RKO (cell line): Measurements from ENCODE around the gene SUOX.
A peak's percentile ranks its signal among the peaks of the same experiment; 100 is the strongest.
"Not testable (repeated sequence)": the region's sequence is repeated elsewhere in the genome, so short reads cannot be mapped to it uniquely, and the experiment has no call there.

Source experiments
- DNase-seq: peaks from one replicate; pipeline ENCODE4 v3.0.0-alpha.2; 2016; ENCODE audit warnings: low spot score

SUOX gene

DNA sequence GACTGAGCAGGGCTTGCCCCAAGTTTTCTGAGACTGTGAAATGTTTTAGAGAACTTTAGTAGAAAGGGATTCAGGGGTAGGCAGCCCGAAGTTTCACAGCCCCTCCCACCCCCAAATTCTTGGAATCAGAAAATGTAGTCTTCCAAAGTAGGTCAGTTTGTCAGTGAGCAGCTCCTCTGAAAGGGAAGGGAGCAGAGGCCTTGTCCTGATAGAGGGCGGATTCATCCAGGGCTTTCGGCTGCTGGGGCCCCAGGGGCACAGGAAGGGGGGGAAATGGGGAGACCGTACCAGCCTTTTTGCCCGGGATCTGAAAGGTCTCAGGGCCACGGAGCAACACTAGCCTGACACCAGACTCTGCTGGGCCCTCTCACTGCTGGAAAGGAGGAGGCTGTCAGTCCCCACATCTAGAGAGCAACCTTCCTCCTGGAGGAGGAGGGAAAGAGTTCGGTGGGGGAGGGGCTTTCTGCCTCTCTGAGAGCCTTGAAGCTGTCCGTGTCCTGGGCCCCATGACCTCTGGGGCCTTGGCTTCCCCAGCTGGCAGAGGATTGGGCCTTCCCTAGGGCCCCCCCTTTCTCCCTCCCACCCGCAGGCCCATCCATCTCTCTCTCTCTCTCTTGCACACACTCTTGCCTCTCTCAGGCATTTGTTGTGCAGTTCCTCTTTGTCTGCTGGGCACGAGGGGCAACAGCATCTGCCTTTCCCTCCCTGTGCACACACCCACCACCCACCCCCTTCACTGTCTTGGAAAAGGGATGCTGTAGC, 23.5 kb downstream of the SUOX start, which contains the start of gene IKZF4:
Gene IKZF4, plus strand, starts transcription at position 621 of the 762 bp plus-strand sequence. CDS start 451 bp downstream, outside the sequence.
- no peak for DNase-seq

DNA sequence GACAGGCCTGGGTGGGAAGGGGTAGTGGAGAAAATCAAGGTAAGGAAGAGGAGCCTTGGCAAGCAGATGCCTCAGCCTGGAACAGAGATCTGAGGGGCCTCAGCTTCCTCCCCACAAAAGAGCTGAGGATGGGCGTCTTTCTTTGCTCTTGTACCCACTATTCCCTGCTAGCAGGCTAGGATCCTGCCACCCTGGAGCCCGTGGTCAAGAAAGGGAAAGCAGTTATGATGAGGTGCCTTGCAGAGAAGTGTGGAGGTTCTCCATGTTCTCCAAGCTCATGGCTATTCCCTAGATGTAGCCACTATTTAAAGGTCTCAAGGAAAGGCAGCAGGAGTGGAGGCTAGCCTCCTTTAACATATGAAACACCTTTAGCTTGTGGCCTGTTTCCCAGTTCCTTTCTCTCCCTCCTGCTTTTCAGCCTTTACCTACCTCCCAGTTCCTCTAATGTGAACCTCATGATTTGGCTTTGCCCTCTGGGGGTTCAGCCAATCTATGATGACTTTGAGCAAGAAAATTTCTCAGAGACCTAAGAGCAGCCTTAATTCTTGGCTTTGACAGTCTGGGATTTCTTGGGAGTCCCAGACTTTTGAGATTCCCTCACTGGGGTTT, 24.9 kb downstream of the SUOX start:
- DNase-seq, result no peak

DNA sequence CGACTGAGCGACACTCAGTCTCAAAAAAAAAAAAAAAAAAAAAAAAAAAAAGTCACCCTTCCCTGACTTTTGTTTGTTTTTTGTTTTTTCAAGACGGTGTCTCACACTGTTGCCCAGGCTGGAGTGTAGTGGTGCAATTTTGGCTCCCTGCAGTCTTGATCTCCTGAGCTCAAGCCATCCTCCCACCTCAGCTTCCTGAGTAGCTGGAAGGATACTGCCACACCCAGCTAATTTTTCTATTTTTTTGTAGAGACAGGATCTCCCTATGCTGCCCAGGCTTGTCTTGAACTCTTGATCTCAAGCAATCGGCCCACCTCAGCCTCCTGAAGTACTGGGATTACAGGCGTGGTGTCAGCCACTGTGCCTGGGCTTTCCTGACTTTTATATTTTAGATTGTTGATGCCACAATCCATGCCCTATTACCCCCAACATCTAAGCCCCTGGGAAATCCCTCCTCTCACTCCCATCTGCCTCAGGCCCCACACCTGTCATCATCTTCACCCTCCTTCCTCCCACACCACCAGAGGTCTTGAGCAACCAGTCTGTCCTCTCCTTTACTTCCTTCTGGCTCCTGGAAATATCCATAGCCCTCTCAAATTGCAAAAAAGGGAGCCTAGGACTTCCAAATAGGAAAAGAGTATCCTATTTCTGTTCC, 31.6 kb downstream of the SUOX start:
- no peak for DNase-seq

DNA sequence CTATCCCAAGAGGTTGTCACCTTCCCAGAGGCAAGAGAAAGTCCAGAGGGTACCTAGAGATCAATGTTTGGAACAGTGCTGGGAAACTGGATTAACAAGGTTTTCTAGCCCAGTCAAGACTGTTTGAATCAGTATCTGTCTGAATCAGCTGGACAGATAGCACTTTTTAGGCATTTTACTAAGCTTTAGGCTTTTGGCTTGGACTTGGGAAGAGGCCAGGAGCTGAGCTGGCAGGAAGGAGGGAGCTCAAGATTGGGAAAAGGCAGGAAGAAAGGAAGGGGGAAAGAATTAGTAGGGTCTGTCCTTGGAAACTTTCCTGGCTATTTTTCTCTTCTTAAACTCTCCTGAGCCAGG, 32.1 kb downstream of the SUOX start:
- DNase-seq, result no peak

DNA sequence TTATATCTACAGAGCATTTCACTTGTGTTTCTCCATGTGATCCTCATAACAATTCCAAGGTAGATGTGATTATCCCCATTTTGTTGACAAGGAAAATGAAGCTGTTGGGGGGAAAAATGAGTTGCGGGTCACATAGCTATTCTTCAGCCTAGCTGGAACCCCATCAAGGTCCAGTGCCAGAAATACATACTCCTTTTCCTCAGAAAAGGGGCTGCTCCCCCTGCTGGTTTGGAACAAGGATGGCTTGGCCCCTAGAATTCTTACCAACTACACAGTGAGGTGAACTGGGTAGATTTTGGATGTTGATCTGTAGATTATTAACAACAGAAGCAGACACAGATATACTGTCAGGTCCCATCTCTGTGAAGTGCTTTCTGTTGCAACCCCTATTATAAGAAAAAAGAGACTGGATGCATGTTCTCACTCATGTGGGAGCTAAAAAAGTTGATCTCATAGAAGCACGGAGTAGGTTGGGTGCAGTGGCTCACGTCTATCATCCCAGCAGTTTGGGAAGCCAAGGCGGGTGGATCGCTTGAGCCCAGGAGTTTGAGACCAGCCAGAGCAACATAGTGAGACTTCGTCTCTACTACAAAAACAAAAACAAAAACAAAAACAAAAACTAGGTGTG, 32.7 kb downstream of the SUOX start:
- peak; percentile 71 for DNase-seq

DNA sequence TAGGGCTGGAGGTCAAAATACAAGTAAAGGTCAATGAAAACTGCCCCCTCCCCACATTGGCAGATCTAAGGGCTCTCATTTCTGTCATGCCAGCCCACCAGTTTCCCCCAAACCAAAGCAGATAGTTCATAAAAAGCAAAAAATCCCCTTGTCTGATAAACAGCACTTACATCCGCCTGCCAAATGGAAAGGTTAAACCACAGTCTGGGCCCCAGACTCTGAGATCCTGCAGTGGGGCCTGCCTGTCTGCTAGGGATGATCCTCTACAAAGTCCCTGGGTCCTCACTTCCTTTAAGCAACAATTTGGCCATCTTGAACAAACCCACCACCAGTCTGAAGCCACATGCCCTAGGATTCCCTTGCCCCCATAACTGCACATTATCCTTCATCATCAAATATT, 34.9 kb downstream of the SUOX start:
- DNase-seq, result no peak

DNA sequence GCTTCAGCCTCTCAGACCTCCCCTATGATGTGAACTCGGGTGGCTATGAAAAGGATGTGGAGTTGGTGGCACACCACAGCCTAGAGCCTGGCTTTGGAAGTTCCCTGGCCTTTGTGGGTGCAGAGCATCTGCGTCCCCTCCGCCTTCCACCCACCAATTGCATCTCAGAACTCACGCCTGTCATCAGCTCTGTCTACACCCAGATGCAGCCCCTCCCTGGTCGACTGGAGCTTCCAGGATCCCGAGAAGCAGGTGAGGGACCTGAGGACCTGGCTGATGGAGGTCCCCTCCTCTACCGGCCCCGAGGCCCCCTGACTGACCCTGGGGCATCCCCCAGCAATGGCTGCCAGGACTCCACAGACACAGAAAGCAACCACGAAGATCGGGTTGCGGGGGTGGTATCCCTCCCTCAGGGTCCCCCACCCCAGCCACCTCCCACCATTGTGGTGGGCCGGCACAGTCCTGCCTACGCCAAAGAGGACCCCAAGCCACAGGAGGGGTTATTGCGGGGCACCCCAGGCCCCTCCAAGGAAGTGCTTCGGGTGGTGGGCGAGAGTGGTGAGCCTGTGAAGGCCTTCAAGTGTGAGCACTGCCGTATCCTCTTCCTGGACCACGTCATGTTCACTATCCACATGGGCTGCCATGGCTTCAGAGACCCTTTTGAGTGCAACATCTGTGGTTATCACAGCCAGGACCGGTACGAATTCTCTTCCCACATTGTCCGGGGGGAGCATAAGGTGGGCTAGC, 37.7 kb downstream of the SUOX start:
- DNase-seq, result no peak

DNA sequence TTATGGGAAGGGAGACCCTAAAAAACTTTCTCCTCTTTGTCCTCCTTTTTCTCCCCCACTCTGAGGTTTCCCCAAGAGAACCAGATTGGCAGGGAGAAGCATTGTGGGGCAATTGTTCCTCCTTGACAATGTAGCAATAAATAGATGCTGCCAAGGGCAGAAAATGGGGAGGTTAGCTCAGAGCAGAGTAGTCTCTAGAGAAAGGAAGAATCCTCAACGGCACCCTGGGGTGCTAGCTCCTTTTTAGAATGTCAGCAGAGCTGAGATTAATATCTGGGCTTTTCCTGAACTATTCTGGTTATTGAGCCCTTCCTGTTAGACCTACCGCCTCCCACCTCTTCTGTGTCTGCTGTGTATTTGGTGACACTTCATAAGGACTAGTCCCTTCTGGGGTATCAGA, 40.1 kb downstream of the SUOX start:
- no peak for DNase-seq

DNA sequence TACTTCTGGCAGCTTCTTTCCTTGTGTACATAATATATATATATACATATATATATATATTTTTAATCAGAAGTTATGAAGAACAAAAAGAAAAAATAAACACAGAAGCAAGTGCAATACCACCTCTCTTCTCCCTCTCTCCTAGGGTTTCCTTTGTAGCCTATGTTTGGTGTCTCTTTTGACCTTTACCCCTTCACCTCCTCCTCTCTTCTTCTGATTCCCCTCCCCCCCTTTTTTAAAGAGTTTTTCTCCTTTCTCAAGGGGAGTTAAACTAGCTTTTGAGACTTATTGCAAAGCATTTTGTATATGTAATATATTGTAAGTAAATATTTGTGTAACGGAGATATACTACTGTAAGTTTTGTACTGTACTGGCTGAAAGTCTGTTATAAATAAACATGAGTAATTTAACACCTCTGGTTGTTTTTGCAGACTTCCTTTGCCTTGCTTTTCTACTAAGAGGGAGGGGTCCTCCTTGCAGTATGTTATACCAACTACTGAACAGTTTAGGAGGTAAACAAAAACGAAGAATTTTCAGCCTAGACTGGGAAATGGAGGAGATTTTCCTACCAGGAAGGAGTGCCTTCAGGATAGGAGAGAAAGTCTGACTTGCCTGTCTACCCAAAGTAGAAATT, 41.1 kb downstream of the SUOX start:
- no peak for DNase-seq

DNA sequence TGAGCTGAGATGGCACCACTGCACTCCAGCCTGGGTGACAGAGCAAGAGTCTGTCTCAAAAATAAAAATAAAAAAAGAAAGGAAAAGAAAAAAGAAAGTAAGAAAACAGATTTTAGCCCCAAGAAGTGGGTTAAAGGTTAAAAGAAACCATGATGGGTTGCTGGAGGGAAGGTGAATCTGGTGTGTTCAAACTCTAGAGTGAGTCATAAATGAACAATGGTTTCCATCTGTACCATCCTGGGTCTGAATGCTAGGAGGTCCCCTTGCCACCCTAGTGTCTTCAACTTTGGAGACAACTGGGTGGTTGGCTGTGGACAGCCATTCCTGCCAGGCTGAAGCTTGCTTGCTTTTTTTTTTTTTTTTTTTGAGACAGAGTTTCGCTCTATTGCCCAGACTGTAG, 43.1 kb downstream of the SUOX start:
- no peak for DNase-seq

DNA sequence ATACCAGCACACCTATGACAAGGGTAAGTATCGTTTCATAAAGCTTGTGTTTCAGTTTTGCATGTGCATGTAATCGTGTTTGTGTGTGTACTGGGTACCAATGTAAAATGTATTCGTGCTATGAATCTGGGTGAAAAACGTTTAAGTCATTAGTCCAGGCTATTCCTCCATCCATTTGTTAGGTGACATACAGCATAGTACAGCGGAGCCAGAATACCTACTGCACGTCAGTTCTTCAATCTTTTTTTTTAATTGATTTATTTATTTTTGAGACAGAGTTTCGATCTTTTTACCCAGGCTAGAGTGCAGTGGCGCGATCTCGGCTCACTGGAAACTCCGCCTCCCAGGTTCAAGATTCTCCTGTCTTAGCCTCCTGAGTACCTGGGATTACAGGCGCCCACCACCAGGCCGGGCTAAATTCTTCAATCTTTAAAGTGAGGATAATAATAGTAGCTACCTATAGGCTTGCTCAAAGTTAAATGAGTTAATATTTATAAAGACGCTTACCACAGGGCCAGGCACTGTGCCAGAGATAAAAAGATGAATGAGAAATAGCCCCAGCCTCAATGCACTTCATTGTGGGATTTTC, 44.0 kb downstream of the SUOX start:
- no peak for DNase-seq

DNA sequence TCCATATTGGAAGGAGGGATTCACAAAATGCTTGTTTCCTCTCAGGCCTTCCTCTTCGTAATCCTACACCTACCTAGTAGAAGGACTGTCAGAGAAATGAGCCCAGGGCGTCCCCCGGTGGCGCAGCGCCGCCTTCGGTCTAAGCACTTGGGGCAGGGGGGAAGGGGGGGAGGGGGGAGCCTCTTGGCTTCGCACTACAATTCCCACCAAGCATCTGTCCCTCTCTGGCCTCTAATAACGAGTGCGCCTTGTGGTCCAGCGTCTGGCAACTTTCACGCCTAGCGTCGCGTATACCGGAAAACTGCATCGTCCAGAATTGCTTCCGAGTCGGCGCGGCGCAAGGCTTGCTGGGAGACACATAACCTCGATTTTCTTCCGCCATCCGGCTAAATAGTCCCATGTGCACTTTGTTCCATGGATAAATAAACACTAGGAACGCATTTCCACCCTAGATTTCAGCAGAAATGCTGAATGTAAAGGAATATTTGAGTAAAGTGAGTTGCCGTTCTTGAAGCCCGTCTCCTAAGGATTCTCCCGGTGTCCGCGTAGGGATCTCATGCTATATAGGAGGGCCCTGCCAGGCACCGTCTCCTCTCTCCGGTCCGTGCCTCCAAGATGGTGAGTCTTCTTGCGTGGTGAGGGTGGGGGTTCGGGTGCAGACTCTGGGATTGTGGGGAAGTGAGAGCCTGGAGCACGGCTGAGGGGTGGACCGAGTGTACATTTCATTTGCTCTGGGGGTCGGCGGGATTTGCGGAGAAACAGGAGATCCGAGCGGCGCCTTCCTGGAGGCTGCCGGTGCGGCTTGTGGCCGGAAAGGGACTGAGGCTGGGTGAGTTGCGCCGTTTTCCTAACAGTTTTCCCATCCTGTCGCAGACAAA, 44.7 kb downstream of the SUOX start, which contains the start of gene RPS26:
Gene RPS26, plus strand, starts transcription at position 367 of the 878 bp plus-strand sequence. Its CDS starts 249 bp downstream, at position 616.
- peak; percentile 100 for DNase-seq

DNA sequence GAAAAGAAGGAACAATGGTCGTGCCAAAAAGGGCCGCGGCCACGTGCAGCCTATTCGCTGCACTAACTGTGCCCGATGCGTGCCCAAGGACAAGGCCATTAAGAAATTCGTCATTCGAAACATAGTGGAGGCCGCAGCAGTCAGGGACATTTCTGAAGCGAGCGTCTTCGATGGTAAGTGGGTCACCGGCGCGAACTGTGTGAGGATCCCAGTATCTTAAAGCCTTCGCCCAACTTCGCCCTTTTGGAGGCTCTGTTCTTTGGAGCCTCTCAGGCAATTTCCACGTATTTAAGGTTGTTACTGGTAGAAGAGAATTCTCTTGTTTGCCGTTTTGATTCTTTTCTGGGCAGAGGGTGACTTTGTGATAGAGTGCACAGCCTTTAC, 45.3 kb downstream of the SUOX start:
- DNase-seq, result not testable (repeated sequence)

DNA sequence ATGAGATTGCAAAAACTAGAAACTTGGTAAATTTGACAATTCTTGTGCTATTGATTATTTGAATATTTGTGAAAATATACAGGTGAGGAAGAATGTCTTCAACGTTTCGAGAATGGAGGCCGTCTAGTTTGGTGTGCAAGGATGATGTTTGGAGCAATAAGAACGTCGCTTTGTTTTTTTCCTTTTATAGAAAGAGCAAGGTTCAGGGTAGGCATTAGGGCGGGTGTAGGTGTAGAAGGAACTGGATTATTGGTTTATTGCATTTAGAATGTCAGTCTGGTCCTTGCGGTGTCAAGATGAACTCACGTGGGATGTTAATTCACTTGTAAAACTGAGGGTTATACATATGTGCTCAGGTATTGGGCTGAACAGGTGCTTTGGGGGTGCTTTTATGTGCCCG, 45.8 kb downstream of the SUOX start:
- DNase-seq, result no peak

DNA sequence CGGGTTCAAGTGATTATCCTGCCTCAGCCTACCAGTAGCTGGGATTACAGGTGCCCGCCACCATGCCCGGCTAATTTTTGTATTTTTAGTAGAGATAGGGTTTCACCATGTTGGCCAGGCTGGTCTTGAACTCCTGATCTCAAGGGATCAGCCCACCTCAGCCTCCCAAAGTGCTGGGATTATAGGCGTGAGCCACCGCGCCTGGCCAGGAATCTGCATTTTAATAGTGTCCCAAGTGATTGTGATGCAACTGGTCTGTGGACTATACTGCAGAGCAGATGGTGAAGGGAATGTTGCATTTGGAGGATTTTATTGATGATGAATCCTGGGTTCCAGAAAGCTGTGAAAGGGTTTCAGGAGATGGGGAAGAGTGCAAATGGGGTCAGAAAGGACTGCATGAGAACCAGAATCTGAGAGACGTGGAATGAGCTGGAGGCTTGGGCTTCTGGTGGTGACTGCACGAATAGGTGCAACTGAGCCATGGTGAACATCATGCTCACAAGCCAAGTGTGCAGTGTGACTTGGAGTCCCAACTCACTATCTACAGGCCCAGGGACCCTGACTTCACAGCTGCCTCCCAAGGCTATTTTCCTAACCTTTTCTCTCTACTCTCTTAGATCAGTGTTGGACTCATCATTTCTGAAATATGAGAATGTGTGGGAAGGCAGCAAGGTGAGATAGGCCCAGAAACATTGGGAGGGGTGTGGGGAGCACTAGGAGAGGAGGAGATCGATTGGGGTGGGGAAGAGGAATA, 49.1 kb downstream of the SUOX start:
- DNase-seq, result no peak

DNA sequence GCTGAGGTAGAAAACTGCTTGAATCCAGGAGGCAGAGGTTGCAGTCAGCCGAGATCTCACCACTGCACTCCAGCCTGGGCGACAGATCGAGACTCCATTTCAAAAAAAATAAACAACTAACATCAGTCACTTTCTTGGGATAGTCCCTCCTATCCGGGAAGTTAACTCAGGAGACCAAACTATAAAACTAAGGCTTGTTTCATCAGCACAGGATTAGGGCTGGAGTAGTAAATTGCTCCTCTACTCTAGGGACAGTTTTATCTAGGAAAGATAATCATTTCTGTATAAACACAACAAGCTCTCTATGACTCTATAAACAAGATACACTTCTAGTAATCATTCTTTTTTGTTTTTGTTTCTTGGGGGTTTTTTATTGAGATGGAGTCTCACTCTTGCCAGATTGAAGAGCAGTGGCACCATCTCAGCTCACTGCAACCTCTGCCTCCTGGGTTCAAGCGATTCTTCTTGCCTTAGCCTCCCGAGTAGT, 56.4 kb downstream of the SUOX start:
- DNase-seq, result no peak
